Peyer's patch (tissue), 4 donors: ENCODE results near the gene P3H4. TPM values are rescaled to one million over a fixed set of nuclear protein-coding genes. Genes with fewer than 3 reads are reported as not detected.

Source experiments
- DNase-seq, 3 donors: peaks; one replicate each; pipeline ENCODE4 v3.0.0-alpha.2; 2017 to 2019
- H3K27ac ChIP-seq, 4 donors: fragments of 200-600 bp; sonication (generic); one replicate each; pipeline ENCODE4 v1.5.1; 2016 to 2019
- H3K27me3 ChIP-seq, 2 donors: fragments of 200-600 bp; sonication (generic); one replicate each; pipeline ENCODE4 v1.5.1; 2019
- H3K36me3 ChIP-seq, 3 donors: fragments of 200-600 bp; sonication (generic); one replicate each; pipeline ENCODE4 v1.5.1; 2016 to 2019
- H3K4me1 ChIP-seq, 4 donors: fragments of 200-600 bp; sonication (generic); one replicate each; pipeline ENCODE4 v1.5.1; 2016 to 2019
- H3K4me3 ChIP-seq, 4 donors: fragments of 200-600 bp; sonication (generic); 1 replicate in 3 of 4; 2 replicates in 1 of 4; pipeline ENCODE4 v1.5.1; 2016 to 2019; ENCODE audit warnings: mild to moderate bottlenecking in 1 of 4
- H3K9me3 ChIP-seq, 4 donors: fragments of 200-600 bp; sonication (generic); one replicate each; pipeline ENCODE4 v1.5.1; 2016 to 2019; ENCODE audit warnings: mild to moderate bottlenecking in 1 of 4
- CTCF ChIP-seq, 6 experiments: fragments of 450-650 bp in 4 of 6; fragments of 200-600 bp in 2 of 6; sonication (generic) in 1 of 6; IDR thresholded peaks; one replicate each; pipeline ENCODE4 v1.5.1; 2017 to 2019; ENCODE audit warnings: antibody characterized with exemption in 6 of 6, mild to moderate bottlenecking in 3 of 6, moderate library complexity in 1 of 6
- POLR2A ChIP-seq, 2 donors: fragments of 450-650 bp; IDR thresholded peaks; one replicate each; pipeline ENCODE4 v1.5.1; 2017; ENCODE audit warnings: antibody characterized with exemption in 2 of 2, mild to moderate bottlenecking in 2 of 2, moderate library complexity in 2 of 2
- total RNA-seq, 4 donors: library from RNA; depleted of rRNA; stranded (reverse); fragments of >200 nt; gene quantifications; one replicate each; pipeline ENCODE4 v1.1.0, GENCODE V29; 2016

The P3H4 gene
- total RNA-seq, 4 donors from 2014 or later, result 9.5 to 23.1 (median 18.0) TPM

- peaks cover 0 to 38% (median 19%) of the 10 kb centered on the region in 4 donors for H3K4me1 ChIP-seq
- H3K9me3 ChIP-seq, result no peaks in the 10 kb centered on the region
- H3K36me3 ChIP-seq, result no peaks in the 10 kb centered on the region
- DNase-seq, result no peak
- peak overlapping the region in 1 of 4 donors; percentile 73 for H3K4me3 ChIP-seq
- TF ChIP-seq POLR2A (IDR thresholded peaks at IDR 0.05), result no peak
- no peak for TF ChIP-seq CTCF (IDR thresholded peaks at IDR 0.05)
- H3K27me3 ChIP-seq, result no peaks in the 10 kb centered on the region
- H3K27ac ChIP-seq, result no peak overlapping the region
Observed at GRCh38 chr17:41813699-41814124, 2.0 kb upstream of the P3H4 start.

- Histone ChIP-seq H3K4me1 (peaks cover 0 to 38% (median 19%) of the 10 kb centered on the region in 4 donors), H3K9me3 (no peaks in the 10 kb centered on the region), H3K27ac (peak overlapping the region in 3 of 4 donors; percentile 64 to 76 (median 68)), H3K27me3 (no peaks in the 10 kb centered on the region), H3K36me3 (no peaks in the 10 kb centered on the region), H3K4me3 (peak overlapping the region; percentile 63 to 95 (median 82))
- TF ChIP-seq CTCF (IDR thresholded peaks at IDR 0.05) (no peak), POLR2A (IDR thresholded peaks at IDR 0.05) (no peak)
- DNase-seq, result no peak
Observed at GRCh38 chr17:41813152-41813680, 1.5 kb upstream of the P3H4 start.

GRCh38 chr17:41812381-41813151 lies 817 bp upstream of the P3H4 start, which contains the start of gene FKBP10:
Gene FKBP10 (plus strand): TSS chr17:41813004. CDS start chr17:41813035, 31 bp downstream.
- Histone ChIP-seq H3K27ac (peak within 1 kb of the TSS; percentile 50 to 83 (median 72)), H3K4me3 (peak within 1 kb of the TSS; percentile 63 to 95 (median 82)), H3K4me1 (peaks cover 5 to 44% (median 19%) of the 10 kb centered on the region in 4 donors), H3K36me3 (no peaks in the 10 kb centered on the region), H3K27me3 (no peaks in the 10 kb centered on the region), H3K9me3 (no peaks in the 10 kb centered on the region)
- TF ChIP-seq POLR2A (IDR thresholded peaks at IDR 0.05), result no peak
- no peak for TF ChIP-seq CTCF (IDR thresholded peaks at IDR 0.05)
- peak in 2 of 3 donors; percentile 41 to 75 for DNase-seq

GRCh38 chr17:41810659-41811548 lies 845 bp downstream of the P3H4 start:
- peak overlapping the region; percentile 50 to 83 (median 72) for H3K27ac ChIP-seq
- peak in 2 of 3 donors; percentile 55 to 59 for DNase-seq
- H3K4me3 ChIP-seq, result peak overlapping the region; percentile 63 to 95 (median 82)
- H3K36me3 ChIP-seq, result no peaks in the 10 kb centered on the region
- no peaks in the 10 kb centered on the region for H3K9me3 ChIP-seq
- H3K27me3 ChIP-seq, result no peaks in the 10 kb centered on the region
- no peak for TF ChIP-seq CTCF (IDR thresholded peaks at IDR 0.05)
- TF ChIP-seq POLR2A (IDR thresholded peaks at IDR 0.05), result no peak
- H3K4me1 ChIP-seq, result peaks cover 8 to 53% (median 19%) of the 10 kb centered on the region in 4 donors
